Measurements from ENCODE around the gene KLF16.

KLF16 gene

DNA sequence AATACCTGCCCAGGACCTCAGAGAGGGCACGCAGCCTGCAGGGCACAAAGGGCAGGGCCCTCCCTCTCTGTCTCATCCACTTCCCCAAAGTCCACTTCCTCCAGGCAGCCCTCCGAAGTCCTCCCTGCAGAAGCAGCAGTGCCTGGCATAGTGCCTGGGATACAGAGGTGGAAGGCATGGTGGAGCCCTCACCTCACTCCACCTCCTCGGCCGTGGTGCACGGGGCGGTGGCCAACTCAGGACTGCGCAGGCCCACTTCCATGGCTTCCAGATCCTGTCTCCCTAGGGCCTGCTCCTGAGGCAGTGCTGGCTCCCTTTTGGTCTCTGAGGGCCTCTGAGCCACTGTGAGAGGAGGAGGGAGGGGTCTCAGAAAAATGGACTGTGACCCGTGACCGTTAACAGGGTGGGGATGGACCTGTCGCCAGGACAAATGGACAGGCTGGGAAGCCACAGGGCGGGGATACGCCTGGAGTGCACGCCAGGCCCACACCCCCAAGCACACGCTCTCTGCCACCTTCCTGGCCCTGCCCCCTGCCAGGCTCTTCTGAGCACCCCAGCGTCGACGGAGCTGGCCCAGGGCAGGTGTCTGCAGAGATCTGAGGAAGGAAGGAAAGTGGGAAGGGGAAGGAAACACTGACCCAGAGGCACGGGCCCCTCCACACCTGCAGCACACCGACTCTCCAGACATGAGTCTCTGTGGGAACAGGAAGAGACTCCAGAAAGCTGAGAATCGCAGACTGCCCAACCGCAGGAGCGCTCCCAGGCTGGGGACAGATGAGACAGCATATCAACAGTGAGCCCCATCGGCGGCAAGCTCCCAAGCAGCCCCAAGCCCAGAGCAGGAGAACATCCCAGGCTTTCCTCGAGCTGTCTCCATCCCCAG, 23.5 kb downstream of the KLF16 start:
- no peak for DNase-seq

DNA sequence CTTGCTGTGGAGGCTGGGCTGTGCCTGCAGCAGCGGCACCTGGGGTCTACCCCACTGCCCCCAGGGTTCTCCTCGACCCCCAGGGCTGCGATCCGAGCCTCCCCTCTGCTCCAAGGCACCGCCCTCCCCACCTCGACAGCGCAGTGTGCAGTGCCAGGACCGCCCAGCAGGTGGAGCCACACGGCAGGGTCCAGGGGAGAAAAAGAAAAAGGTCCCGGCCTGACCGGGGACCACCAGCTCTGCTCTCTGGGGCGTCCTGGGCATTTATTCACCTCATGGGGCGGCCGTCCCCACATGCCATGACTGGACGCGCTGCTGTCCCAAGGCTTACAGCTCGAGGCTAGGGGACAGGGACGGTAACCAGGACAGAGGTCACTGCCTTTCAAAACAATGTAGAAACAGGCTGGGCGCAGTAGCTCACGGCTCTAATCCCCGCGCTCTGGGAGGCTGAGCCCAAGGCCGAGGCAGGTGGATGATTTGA, 25.7 kb downstream of the KLF16 start:
- no peak for DNase-seq

DNA sequence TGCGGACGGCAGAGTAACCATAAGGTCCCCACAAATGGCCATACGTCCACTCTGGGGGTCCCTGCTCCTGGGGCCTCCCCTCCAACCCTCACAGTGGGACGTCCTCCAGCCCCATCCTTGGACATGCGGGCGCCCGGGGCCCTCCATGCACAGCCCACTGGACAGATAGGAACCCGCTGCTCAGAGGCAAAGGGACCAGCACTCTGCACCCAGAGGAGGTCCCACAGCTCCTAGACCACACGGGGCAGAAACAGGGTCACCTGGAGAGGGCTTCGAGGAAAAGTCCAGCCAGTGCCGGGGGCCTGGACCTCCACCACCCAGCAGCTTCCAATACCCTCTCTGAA, 26.2 kb downstream of the KLF16 start:
- no peak for DNase-seq

DNA sequence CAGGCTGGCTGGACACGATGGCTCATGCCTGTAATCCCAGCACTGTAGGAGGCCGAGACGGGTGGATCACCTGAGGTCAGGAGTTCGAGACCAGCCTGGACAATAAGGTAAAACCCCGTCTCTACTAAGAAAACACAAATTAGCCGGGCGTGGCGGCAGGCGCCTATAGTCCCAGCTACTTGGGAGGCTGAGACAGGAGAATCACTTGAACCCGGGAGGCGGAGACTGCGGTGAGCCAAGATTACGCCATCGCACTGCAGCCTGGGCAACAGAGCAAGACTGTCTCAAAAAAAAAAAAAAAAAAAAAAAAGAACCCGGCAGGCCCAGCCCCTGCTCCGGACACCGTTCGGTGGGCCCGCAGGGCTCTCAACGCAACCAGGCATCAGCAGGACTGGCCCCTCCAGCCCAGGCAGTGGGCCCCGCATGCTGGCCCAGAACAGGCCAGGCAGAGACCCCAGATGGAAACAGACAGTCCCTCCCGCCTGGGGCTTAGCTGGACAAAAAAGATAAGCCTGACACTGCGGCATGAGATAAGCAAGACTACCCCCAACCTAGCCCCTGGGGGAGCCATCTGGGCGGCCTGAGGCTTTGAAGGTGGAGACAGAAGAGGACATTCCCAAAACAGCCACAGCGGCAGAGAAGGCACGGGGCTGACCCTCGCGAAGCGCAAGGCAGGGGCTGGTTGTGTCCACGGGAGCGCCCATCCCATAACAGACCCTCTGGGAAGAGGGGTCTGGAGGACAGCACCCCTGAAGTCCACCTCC, 26.7 kb downstream of the KLF16 start:
- no peak for DNase-seq

DNA sequence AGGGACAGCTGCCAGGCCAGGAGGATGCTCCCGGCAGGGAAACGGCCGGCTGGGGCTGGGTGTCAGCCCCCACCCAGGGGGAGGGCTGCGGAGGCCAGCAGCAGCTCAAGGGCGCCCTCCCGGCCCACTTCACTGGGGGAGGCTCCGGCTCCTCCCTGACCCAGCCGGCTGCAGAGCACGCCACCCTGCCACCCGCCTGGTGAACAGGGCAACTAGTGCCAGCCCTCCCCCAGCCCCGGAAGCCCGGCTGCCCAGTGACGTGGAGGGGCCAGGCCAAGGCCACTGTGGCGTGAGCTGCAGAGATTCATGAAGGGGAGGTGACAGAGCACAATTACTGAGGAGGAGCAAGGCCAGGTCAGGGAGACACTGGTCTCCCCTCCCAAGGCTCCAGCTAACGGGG, 29.8 kb downstream of the KLF16 start:
- DNase-seq: no peak

DNA sequence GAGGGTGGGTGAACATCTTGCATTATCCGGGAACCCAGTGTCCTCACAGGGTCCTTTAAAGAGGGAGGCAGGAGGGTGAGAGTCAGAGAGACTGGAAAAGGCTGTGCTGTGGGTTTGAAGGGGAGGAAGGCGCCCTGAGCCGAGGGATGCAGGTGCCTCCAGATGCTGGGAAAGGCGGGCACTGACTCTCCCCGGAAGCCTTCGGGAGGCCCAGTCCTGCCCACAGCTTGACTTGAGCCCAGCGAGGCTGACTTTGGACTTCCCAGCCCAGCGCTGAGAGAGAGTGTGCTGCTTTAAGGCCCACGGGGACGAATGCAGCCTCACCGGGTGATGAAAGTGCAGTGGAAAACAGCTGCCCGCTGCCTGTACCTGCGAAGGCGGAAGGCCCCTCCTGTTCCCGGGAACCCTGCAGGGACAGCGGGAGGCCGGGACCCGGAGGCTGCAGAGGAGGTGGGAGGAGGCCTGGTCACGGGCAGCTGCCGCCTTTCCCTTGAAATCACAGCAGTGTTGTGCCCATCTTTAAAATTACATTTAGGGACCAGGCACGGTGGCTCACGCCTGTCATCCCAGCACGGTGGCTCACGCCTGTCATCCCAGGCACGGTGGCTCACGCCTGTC, 31.2 kb downstream of the KLF16 start:
- DNase-seq: no peak

DNA sequence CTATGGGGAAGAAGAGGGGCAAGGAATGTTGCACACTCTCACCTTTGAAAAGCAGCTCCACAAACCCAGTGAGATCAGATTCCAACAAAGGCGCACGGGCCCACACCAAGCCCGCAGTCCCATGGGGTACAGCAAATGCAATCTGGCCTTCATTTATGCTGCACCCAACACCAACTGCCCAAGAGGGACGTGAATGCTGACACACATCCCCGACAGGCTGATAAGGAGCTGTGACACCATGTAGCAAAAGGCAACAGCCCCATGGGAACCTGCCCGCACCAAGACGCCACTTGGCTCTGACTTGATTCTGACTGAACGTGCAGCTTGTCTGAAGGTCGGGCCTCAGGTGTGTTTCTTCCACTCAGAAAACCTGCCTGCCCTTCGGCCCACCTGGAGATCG, 32.4 kb downstream of the KLF16 start:
- no peak for DNase-seq

DNA sequence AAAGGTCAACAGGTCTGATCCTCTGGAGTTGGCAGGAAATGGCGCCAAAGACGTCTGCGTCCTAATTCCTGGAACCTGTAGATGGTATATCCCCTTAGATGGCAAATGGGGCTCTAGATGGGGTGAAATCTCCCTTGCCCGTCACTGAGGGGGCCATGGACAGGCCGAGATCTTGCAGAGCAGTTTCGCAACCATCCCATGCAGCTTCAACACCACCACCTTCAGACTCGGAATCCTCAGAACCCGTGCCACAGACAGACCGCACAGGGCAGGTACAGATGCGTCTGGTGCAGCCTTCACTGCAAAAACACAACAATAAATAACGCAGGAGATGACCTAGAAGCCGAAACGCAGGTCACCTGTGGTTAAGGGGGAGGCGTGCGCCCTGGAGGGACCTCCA, 32.8 kb downstream of the KLF16 start:
- no peak for DNase-seq

DNA sequence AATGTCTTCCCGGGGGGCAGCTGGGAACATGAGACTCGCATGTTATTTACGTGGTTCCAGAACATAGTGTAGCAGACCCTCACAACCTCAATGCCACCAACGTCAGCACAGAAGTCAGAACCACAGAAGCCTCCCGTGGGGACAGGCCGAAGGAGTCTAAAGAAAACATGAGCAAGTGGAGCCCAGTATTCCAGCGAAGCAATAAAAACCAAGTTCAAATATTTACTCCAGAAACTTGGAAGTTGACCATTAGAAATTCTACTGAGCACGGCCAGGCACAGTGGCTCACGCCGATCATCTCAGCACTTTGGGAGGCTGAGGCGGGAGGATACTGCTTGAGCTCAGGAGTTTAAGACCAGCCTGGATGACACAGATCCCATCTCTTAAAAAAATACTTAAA, 33.4 kb downstream of the KLF16 start:
- DNase-seq: no peak

DNA sequence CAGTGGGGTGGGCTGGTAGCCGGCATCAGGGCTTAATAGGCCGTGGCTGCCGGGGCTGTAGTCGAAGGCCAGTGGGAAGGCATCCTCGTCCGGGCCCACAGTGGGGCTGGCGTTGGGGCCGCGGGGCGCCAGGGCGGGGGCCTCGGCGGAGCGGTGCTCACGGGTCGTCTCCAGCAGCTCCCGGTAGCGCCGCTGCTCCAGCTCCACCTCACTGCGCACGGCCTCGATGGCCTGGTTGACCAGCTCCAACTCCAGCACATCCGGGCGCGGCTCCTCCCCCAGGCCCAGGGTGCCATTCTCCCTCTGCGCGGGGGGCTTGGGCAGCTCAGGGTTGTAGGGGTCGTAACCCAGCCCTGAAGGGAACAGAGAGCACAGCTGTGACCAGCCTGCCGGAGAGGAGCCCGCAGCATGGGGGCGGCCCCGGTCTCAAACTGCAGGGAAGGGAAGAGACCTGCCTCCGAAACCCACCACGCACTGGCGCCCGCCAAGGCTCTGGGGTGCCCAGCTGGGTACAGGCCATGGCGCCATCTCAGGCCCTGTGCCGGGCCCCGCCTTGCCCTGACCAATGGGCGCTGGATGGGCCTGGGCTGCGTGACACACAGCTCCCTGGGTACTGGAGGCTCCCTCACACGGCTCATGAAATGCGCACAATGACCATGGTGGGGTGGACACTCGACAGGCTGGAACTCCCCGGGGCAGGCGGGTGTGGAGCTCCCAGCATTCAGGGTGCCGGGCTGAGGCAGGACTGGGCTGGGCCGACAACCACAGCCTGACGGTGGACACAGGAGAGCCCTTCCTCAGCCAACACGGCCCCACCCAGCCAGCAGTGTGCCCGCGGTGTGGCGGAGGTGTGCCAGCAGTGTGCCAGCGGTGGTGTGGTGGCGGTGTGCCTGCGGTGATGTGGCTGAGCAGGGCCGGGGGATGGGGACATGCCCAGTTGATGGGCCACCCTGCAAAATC, 34.8 kb downstream of the KLF16 start:
- no peak for DNase-seq

DNA sequence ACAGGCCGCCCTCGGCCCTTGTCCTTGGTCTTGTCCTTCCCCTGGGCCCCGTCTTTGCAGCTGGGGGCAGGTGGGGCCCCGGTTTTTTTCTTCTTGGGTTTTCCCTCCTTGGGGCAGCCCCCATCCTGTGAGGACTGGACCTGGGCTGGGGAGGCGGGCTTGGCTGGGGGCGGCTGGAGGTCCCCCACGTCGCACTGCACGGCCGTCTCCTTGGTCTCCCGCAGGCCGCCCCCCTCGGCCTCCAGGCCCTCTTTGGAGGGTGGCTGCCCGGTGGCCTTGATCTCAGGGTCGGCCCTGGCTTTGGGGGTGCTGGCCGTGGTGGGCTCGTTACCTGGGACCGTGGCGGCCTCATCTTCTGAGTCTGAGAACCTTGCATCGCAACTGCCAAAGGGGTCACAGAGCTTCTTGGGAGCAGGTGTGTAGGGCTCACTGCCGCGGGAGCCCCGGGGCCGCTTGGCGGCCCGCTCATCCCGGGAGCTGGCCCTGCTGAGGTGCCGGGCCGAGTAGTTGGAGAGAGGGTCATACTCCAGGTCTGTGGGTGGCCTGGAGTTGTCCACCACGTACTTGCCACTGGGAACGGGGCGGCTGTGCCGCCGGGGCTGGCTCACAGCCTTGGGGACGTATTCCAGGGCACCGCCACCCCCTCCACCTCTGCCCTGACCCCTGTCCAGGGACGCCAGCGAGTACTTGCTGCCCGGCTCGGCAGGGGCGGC, 35.7 kb downstream of the KLF16 start:
- DNase-seq: no peak

DNA sequence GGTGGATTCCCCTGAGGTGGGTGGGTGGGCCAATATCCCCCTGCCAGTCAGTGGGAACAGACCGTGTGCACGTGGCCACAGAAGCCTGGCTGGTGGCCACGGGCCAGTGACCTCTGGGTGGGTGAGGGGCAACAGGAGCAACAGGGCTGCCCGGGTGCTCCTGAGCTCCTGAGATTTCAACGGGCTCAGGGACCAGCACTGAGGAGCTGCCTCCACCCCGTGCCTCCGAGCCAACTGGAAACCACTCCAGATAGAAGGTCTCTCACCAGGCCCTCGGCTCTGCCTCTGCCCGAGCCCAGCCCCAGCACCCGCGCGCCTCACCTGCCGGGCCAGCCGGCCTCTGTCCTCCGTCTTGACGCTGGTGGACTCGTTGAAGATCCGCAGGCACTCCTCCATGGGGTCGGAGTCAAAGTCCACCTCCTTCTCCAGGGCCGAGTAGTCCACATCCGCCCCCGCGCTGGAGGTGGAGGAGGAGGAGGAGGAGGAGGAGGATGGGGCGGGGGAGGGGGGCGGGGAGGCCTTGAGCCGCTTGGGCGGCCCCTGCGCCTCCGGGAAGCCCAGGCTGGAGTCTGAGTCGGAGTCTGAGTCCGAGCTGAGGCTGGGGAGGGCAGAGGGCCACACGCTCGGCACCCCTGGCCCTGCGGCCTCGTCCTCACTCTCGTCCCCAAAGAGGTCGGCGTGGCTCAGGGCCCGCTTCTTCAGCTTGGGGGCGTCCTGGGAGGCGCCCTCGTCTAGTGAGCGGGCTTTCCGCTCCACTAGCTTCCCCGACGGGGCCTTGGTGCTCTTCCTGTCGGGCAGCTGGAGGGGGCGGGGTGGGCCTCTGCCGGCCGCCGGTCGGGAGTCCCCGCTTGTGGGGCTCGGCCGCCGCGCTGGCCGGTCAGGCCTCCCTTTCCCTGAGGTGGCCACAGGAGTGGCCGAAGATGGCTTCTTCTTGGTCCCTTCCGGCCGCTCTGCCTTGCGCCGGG, 36.5 kb downstream of the KLF16 start:
- no peak for DNase-seq

DNA sequence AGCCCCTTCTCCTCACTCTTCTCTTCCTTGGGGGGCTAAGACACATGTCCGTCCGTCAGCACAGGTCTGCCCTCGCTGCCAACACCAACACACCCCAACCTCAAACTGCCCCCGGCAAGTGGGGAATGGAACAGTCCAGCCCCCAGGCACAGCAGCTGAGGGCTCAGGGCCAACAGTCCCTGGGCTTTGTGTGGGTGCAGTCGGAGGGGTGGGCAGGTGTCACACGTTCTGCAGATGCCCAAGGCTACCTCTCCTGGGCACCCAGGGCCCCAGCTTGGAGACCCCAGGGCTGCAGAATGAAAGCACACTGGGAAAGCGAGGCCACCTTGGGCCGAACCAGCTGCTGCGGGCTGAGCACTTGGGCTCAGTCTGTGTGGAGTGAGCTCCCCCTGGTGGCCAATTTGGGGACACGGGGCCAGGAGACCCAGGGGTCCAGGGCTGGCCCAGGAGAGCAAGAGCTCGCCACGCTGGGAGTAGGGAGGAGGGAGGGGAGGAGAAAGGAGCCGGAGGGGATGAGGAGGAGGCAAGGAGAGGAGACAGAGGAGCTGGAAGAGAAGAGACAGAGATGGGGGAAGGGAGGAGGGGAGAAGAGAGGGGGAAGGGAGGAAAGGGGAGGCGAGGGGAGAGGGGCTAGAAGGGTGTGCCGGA, 37.3 kb downstream of the KLF16 start:
- peak; percentile 70 for DNase-seq

DNA sequence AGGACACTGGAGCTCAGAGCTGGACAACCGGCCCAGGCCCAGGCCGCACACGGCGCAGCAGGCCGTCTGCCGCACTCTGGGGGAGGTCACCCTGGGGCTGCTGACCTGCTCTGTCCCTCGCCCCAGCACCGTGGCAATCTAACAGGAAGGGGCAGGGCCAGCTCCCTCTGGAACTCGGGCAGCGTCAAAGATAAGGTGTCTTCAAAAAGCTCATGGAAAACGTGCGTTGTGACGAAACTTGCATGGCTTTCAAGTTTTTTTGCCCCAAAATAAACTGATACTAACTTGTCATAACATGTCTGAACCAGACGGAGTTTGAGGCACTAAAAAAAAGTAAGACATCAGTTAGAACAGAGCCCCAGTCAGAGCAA, 39.1 kb downstream of the KLF16 start:
- DNase-seq: no peak

DNA sequence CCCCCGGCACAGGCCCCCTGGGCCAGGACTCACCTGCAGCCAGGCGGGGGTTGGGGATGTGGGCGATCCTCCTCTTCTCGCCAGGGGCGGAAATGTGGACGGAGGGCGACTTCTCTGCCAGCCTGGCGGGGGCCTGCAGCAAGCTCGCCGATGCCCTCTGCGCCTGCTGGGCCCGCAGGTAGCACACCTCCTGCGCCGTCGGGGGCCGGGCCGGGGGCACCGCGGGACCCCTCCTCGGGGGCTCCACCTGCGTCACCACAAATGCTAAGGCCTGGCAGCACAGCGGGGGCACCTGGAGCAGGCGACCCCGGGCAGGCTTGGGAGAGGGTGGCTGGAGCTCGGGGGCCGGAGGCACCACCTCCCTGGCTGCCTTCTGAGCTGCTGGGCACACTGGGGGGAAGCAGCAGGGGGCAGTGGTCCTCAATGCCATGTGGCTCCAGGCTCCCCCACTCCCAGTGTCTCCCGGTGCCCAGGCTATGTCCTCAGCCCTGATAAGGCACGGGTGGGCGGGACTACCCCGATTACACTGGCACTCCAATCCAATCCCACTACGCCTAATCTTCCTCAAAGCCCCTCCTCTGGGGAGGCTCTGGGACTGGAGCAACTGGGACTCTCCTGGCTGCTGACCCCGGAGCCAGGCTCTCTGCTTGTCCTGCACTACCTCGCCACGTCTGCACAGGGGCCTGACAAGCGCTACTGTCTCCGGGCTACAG, 39.7 kb downstream of the KLF16 start:
- DNase-seq: no peak

DNA sequence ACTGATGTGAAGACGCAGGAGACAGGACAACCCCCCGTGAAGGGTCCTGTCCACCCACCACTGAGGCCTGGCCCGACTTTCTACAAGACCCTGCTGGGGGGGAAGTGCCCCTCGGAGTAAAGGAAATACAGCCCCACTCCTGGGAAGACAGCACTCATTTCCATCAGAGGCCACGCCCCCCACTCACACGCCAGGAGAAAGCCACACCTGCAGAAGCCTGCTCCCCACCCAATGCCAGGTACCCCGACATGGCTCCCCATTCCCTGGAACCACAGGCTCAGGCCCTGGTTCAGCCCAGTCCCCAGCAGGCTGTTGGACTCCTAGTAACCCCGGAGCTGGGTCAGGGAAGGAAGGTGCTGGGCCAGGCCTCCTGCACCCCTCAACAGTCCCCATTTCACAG, 40.4 kb downstream of the KLF16 start:
- no peak for DNase-seq

DNA sequence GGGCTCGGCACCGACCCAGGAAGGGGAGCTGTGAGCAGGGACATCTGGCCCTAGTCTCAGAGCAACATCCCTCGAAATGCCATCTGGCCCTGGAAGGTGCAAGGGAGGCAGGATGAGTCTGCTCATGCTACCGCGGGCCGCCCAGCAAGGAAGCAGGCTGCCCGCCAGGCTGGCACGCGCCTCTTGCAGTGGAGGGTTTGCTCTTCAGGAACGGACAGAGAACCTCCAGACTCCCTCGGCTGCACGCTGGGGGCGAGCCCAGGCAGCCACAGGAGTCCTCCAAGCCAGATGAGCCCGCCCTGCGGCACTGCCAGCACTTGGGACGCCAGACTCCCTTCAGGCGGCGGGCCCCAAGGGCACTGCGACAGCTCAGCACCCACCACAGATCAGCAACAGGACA, 41.2 kb downstream of the KLF16 start:
- DNase-seq: no peak

DNA sequence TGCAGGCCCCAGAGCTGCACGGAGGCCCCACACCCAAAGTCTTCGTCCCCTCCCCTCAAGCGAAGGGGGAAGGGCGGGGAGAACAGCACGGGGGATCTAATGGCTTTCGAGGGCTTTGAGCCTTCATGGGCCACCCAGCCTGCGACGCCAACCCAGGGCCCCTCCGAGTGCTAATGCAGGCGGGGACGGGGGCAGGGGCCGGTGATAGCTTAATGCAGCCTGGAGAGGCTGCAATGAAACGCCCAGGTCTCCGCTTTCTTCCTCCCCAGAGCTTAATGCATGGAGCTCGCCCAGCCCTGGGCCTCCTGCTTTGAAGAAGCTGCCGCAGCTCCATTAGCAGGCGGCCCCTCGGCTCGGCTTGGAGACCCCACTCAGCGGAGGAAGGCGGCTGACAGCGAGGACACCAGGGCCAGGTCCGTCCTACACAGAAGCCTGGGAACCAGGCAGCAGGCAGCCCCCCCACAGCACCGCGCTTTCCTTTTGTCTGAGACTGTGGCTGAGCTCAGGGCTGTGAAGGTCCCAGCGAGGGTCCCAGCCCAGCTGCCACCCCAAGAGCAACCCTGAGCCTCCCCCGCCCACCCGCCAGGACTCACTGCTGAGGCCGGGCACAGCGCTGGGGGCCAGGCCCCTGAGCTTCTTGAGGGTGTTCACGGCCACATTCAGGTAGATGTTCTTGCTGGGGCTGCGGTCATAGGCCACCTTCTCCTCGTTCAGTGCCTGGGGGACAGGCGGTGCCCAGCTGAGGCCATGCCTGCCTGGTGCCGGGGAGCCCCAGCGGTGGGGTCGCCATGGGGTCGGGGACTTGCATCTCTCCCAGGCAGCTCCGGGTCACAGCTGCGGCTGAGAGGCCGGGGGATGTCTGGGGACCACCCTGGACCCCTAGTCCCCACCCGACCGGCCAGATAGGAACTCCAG, 43.8 kb downstream of the KLF16 start:
- DNase-seq: no peak
